GM18502 (cell line): ENCODE results near the gene PLOD1.
"Not testable (repeated sequence)": the region's sequence is repeated elsewhere in the genome, so short reads cannot be mapped to it uniquely, and the experiment has no call there.

Source experiments
- ATAC-seq: cut with Tn5 transposase; IDR thresholded peaks from one replicate; pipeline ENCODE4 v1.9.1; 2021; ENCODE audit warnings: mild to moderate bottlenecking; ENCODE audit not compliant: unreplicated experiment, poor library complexity

The PLOD1 gene

DNA sequence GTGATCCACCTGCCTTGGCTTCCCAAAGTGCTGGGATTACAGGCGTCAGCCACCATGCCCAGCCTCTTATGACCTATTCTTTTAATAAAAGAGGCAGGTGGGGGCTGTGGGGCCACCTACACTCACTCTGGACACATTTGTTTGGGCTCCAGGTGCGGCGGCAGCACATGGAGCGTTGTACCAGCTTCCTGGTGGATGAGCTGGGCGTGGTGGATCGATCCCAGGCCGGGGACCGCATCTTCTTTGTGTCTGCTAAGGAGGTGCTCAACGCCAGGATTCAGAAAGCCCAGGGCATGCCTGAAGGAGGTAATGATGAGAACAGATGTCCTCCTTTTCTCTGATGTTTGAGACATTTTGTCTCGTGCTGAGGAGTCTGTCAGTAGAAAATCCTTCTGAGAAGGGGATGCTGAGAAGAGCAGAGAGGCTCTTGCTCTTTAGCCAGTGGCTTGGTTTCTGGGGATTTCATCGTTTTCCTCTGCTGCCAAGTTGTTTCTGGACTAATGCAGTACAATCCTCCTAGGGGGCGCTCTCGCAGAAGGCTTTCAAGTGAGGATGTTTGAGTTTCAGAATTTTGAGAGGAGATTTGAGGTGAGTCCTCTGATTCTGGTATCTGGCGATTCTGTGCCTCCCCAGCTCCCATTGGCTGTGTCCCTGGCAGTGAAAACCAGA lies 66.9 kb downstream of the PLOD1 start:
- no peak for ATAC-seq

DNA sequence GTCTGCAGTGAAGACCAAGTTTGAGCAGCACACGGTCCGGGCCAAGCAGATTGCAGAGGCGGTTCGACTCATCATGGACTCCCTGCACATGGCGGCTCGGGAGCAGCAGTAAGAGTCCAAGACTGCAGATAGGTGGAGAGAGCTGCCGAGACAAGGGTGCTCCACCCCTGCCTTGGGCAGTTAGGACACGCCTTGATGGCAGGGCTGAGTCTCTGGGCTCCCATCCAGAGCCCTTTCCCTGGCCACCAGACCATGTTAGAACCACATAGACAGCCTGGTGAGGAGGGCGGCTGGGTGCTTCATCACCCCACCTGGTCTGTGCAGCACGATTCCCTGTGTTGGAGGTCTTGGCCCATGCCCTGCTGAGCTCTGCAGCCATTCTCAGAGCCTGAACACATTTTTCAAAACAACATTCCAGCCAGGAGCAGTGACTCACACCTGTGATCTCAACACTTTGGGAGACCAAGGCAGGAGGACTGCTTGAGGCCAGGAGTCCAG lies 67.5 kb downstream of the PLOD1 start:
- no peak for ATAC-seq

DNA sequence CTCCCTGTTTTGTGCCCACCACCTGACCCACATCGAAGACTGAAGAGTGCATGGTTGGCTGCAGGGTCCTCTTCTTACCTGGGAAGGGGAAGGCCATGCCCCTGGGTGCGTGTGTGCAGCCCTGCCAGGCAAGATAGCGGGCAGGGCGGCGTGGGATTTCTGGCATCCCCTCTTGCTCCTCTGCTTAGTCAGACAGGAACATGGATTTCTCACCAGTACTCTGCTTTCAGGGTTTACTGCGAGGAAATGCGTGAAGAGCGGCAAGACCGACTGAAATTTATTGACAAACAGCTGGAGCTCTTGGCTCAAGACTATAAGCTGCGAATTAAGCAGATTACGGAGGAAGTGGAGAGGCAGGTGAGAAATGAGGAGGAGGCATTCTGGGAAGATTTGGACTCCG lies 69.2 kb downstream of the PLOD1 start:
- no peak for ATAC-seq

DNA sequence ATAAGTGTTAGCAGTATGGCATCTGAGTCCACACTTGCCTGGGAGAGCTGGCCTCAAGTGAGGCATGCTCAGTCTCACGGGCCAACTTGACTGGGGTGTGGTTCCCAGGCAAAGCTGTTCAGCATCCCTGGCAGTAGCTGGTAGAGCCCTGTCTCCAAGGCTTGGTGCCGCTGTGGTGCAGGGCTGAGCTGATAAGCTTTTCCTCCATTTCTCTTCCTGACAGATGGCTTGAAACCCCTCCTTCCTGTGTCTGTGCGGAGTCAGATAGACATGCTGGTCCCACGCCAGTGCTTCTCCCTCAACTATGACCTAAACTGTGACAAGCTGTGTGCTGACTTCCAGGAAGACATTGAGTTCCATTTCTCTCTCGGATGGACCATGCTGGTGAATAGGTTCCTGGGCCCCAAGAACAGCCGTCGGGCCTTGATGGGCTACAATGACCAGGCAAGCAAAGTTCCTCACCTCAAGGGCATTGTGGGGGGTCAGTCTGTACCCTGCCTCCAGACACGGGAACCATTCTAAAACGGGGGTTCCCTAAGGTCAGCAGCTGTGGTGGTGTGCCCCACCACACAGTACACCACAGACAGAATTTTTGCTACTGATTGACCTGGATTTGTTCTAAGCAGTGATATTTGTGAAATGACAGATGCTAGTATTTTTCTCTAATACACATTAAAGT lies 71.1 kb downstream of the PLOD1 start:
- ATAC-seq = no peak

DNA sequence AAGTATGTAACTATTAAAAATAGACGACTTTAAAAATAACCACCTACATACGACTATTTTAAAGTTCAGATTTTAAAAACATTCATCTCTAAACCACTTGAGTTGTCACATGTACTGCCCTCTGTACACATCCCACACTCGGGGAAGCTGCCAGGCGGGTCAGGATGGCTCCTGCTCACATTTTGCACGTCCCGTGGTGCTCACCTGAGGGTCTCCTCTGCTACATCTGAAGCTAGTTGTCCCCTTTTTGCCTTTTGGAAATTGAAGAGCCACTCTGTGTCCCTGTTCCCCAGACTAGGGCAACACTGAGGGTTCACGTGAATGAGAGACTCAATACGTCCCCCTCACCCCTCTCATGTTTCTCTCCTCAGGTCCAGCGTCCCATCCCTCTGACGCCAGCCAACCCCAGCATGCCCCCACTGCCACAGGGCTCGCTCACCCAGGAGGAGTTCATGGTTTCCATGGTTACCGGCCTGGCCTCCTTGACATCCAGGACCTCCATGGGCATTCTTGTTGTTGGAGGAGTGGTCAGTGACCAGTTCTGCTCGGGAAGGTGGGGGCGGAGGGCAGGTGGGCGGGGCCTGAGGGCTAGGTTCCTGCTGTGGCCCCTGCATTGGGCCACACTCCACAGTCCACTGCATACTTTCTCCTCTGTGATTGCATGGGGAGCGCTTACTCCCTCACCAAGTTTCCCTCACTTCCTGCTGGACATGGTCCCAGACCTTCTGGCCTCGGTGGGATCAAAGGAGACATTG lies 71.8 kb downstream of the PLOD1 start:
- no peak for ATAC-seq

DNA sequence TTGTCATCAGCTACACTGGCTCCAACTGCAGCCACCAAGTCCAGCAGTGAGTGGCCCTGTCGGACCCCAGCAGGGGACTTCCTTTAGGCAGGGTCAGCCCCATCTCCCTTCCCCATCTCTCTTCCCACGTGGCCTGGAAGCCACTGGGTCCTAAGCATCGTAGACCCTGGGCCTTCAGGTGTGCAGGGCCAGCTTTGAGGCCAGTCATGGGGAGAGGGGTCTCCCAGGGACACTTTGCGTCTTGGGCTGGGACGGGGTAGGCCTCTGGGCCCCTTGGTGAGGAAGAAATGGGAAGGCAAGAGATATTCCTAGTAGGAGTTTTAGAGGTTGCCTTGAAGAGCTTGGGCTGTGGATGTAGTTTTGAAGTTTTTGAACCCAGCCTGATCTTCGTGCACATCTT lies 72.7 kb downstream of the PLOD1 start:
- ATAC-seq = no peak

DNA sequence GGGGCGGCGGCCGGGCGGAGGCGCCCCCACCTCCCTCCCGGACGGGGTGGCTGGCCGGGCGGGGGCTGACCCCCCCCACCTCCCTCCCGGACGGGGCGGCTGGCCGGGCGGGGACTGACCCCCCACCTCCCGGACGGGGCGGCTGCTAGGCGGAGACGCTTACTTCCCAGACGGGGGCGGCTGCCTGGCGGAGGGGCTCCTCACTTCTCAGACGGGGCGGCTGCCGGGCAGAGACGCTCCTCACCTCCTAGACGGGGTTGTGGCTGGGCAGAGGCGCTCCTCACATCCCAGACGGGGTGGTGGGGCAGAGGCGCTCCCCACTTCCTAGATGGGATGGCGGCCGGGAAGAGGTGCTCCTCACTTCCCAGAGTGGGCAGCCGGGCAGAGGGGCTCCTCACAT lies 73.8 kb downstream of the PLOD1 start:
- not testable (repeated sequence) for ATAC-seq

DNA sequence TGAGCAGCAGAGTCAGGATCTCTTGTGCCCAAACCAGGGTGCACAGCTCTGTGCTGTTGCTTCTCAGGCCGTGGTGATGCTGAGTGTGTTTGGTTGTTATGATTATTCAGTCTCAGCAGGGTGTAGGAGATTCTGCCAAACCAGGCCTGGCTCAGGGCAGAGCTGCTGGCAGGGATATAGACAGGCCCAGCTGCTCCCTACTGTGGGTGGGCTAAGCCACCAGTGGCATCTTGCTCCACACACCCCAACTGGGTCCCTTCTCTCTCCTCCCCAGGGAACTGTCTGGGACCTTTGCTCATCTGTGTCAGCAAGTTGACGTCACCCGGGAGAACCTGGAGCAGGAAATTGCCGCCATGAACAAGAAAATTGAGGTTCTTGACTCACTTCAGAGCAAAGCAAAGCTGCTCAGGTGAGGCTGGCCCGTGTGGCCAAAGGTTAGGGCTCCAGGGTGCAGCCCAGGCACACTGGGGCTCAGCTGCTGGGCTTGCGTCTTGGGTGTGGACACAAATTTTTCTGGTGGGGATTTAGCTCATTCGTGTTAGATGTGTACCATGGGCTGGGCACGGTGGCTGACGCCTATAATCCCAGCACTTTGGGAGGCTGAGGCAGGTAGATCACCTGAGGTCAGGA lies 74.9 kb downstream of the PLOD1 start:
- no peak for ATAC-seq

DNA sequence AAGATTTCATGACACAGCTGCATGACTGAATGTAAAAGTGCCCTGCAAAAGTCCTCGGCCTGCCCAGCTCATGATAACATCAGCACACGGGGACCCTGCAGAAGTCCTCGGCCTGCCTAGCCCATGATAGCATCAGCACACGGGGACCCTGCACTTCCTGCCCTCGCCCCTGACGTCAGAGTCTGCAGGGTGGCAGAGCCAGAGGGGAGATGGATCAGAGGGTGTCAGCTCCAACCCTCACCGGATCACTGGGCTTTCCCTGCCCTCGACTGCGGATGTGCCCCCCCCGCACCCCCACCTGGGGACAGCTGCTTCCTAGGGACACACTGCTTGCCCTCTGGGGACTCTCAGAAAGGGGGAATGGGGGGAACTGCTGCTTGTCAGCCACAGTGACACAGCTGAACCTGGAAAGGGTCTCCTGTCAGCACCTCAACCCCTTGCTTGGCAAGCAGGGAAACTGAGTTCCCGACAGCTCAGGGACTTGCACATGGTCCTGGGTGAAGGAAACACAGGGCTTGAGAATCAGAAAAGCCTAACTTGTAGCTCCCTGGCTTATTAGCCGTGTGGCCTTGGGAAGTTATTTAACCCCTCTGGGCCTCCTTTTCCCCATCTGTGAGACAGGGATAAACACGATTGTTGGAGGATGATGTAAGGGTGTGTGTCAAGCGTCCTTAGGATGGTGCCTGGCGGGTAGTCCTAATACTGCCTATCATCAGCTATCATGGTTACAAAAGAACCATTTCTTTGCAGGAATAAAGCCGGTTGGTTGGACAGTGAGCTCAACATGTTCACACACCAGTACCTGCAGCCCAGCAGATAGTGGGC lies 76.4 kb downstream of the PLOD1 start:
- ATAC-seq = no peak

DNA sequence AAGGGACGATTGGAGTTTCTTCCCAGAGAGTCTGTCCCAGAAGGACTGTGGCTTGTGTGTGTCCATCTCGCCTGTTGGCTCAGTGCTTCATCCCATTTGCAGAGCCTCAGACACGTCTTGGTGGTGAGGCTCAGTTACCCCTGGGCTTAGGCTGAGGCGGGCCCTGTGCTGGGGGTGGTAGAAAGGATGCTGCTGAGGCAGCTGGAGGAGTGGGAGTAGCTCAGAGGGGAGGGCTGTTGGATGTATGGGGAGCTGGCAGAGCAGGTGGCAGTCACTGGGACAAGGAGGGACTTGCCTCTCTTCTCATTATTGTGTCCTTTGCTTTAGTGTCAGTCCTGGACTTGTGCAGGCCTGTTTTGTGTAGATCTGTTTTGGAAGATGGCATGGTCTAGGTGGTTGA lies 77.5 kb downstream of the PLOD1 start:
- no peak for ATAC-seq

DNA sequence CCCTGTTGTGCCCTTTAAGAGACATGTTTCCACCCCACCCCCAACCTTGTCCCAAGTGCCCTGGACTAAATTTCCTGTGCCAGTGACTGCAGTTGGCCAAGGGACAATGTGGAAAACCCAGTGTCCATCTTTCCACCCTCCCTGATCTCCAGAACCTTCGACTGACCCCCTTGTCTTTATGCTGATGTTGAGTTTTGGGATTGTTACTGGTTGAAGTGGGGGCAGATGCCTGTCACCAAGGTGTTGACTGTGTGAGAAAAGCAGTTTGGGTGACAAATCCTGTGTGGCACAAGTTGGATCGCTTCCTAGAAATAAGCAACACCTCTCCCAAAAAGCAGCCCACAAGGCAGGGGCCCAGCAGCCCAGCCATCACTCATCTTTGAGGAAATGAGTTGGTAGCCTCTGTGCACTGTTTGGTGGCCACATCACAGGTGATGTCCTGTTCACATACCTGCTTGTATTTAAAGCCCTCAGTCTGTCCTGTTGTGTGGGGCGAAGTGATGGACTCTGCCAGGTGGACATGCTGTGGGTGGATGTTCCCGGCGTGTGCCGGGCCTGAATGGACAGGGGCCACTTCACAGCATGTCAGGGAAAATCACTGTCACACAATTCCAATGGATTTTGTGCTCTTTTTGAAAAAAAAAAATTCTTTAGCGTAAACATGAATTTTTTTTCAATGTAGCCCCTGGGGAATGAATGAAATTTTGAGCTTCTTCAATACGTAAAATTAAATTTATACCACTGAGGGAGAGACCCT lies 78.2 kb downstream of the PLOD1 start:
- ATAC-seq = no peak

DNA sequence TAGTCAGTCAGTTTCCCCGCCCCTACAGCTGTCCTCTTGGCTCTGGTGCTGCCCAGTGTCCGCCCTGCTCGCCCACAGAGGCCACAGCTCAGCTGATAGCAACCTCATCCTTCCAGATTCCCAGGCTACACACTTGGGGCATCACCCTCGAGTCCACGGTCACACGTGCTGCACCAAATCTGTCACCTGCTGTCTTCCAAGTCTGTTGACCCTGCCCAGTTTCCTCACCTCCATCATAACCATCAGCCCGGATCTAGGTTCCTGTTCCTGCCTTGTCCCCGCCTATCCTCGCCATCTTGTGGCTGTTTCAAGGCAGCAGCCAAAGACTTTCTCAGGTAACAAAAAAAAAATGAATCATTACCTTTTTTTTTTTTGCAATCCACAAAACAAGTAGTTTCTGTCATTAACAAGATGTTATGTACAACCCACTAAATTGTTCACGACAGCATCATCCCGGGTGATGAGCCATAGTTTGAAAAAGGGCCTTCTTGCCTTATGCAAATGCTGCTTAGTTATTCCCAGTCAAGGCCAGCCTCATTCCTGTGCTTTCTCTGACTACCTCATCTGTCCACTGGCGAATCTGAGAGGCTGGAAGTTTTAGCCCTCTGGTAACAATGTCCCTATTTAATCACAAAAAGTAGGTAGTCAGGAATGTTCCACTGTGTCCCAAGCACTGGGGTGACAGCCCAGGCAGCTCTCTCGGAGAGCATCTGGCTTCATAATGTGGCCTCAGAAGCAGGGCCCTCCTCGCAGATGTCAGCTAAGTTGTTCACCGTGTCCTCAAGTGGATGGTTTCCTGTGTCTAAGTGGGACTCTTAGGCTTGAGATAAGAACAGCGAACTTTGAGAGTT lies 79.8 kb downstream of the PLOD1 start:
- ATAC-seq = no peak

DNA sequence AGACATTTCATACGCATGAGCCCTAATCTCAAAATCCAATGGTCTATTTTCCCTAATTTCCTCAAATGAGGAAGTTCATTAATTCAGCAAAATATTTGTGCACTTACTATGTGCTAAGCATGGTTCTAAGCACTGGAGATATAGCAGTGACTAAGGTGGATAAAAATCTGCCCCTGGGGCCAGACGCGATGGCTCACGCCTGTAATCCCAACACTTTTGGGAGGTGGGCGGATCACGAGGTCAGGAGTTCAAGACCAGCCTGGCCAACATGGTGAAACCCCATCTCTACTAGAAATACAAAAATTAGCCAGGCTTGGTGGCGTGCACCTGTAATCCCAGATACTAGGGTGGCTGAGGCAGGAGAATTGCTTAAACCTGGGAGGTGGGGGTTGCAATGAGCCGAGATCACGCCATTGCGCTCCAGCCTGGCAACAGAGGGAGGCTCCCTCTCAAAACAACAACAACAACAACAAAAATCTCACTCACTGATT lies 80.5 kb downstream of the PLOD1 start:
- ATAC-seq = no peak

DNA sequence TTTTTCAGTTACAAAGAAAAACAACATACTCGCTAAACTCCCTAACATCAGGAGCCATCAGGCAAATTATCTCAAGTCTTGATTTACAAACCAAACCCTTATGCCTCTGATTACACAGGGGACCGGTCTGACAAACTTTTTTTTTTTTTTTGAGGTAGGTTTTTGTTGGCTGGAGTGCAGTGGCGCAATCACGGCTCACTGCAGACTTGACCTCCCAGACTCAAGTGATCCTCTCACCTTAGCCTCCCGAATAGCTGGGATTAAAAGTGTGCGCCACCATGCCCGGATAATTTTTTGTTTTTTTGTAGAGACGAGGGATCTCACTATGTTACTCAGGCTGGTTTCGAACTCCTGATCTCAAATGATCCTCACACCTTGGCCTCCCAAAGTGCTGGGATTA lies 81.0 kb downstream of the PLOD1 start:
- ATAC-seq = no peak

DNA sequence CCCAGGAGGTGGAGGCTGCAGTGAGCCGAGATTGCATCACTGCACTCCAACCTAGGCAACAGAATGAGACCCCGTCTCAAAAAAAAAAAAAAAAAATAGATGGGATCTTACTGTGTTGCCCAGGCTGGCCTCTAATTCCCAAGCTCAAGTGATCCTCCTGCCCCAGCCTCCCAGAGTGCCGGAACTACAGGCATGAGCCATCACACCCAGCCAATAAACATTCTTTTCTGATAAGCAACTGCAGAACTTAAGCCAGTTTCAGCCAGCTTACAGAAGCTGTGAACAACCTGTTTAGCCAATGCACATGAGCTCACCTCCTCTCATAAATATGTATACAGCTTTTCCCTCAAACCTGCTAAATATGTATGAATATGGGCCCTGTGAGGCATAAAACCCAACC lies 81.7 kb downstream of the PLOD1 start:
- ATAC-seq = no peak

DNA sequence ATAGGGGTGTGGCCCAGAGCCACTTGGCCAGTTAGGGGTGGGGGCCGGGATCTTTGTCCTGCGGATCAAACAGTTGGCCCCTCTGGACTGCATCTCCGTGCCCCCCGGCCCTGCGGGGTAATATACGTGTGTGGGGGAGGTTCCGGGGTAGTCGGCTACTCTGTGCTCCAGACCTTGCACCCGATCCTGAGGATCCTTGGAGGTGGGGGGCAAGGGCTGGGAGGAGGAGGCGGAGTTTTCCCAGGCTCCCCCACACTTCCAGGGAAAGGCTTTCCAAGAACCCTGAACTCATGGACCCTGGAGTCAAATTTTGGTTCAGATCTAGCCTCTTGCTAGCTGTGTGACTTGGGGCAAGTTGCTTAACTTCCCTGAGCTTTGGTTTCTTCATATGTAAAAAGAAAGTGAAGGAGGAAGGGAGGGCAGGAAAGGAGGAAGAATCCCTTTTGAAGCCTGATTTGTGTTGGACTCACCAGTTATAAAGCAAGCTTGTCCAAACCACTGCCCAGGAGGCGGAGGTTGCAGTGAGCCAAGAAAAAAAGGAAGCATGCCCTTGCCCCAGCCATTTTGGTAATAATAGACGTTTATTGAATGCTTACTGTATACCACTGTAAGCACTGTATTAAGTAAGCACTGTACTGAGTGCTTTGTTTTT lies 85.5 kb downstream of the PLOD1 start:
- no peak for ATAC-seq

DNA sequence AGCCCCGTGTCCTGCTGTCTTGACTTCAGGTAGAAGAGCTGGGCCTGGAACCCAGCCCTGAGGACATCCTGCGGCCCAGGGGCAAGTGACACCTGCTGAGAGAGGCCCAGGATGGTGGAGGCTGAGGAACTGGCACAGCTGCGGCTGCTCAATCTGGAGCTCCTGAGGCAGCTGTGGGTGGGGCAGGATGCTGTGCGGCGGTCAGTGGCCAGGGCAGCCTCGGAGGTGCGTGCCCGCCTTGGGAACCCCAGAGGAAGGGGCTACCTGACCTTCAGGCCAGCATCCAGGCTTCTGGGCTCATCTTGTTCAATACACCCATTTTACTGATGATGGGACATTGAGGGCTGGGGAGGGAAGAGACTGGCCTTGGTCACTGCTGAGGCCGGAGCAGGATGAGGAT lies 87.1 kb downstream of the PLOD1 start:
- no peak for ATAC-seq

DNA sequence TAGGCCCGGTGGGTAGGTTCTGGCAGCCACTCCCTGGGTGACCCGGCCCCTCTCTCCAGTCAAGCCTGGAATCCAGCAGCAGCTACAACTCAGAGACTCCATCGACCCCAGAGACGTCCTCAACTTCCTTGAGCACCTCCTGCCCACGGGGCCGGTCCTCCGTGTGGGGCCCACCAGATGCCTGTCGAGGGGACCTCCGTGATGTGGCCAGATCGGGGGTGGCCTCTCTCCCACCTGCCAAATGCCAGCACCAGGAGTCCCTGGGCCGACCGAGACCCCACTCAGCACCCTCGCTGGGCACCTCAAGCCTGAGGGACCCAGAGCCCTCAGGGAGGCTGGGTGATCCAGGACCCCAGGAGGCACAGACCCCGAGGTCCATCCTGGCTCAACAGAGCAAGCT lies 87.5 kb downstream of the PLOD1 start:
- ATAC-seq = no peak
